Left lobe of liver (tissue), 1 donor: ENCODE measurements around the gene HBZ. TPM values are rescaled to one million over a fixed set of nuclear protein-coding genes. Genes with fewer than 3 reads are reported as not detected.

ENCODE experiments used
- total RNA-seq: library from RNA; stranded (reverse); gene quantifications from one replicate; pipeline ENCODE4 v1.2.1, GENCODE V29; 2021
- donor health status: DM: no; HTN: yes; CAD: no.

Gene HBZ
- total RNA-seq, 1 donor from 2014 or later = 0.81 TPM

Other genes starting within 250 kb of the HBZ start
- 5.1 TPM for gene POLR3K, start 99.0 kb upstream of the HBZ start, total RNA-seq
- 16.0 TPM for gene SNRNP25, start 98.8 kb upstream of the HBZ start, total RNA-seq
- gene RHBDF1, start 80.0 kb upstream of the HBZ start, total RNA-seq = 5.8 TPM
- 28.0 TPM for gene MPG, start 74.4 kb upstream of the HBZ start, total RNA-seq
- 14.9 TPM for gene NPRL3, start 14.0 kb upstream of the HBZ start, total RNA-seq
- gene HBM, start 13.3 kb downstream of the HBZ start, total RNA-seq = 0.40 TPM
- 67.1 TPM for gene HBA2, start 20.2 kb downstream of the HBZ start, total RNA-seq
- 112 TPM for gene HBA1, start 24.0 kb downstream of the HBZ start, total RNA-seq
- gene HBQ1, start 27.8 kb downstream of the HBZ start, total RNA-seq = not detected
- gene LUC7L, start 76.8 kb downstream of the HBZ start, total RNA-seq = 29.9 TPM
- gene FAM234A, start 82.2 kb downstream of the HBZ start, total RNA-seq = 35.8 TPM
- 0.70 TPM for gene RGS11, start 123.3 kb downstream of the HBZ start, total RNA-seq
- gene ARHGDIG, start 127.9 kb downstream of the HBZ start, total RNA-seq = 0.70 TPM
- 0.23 TPM for gene PDIA2, start 130.5 kb downstream of the HBZ start, total RNA-seq
- 8.5 TPM for gene AXIN1, start 200.1 kb downstream of the HBZ start, total RNA-seq
- gene MRPL28, start 217.9 kb downstream of the HBZ start, total RNA-seq = 36.1 TPM
- 32.6 TPM for gene PGAP6, start 229.3 kb downstream of the HBZ start, total RNA-seq
- 64.9 TPM for gene NME4, start 244.6 kb downstream of the HBZ start, total RNA-seq
- gene DECR2, start 249.2 kb downstream of the HBZ start, total RNA-seq = 109 TPM